Fibroblast of lung (primary cell): ENCODE measurements around the gene CNOT2. TPM values are rescaled to one million over a fixed set of nuclear protein-coding genes. Genes with fewer than 3 reads are reported as not detected.

Source experiments
- DNase-seq, 2 donors: peaks; one replicate each; pipeline versions ENCODE4 v3.0.0 to v3.0.0-alpha.2; 2010; ENCODE audit warnings: low read depth in 2 of 2
- H2AFZ ChIP-seq: 2 replicates; pipeline ENCODE4 v1.5.1; 2012; ENCODE audit warnings: low read length, control low read depth, inconsistent platforms
- H3K27ac ChIP-seq: 2 replicates; pipeline ENCODE4 v1.5.1; 2011; ENCODE audit warnings: low read length, control low read depth; ENCODE audit not compliant: insufficient read depth
- H3K27me3 ChIP-seq: 2 replicates; pipeline ENCODE4 v1.5.1; 2011; ENCODE audit warnings: mild to moderate bottlenecking, low read length; ENCODE audit not compliant: control insufficient read depth, insufficient read depth
- H3K36me3 ChIP-seq: 2 replicates; pipeline ENCODE4 v1.5.1; 2011; ENCODE audit warnings: low read length; ENCODE audit not compliant: control insufficient read depth, insufficient read depth
- H3K4me1 ChIP-seq: 2 replicates; pipeline ENCODE4 v1.5.1; 2011; ENCODE audit warnings: low read length; ENCODE audit not compliant: control insufficient read depth, insufficient read depth; ENCODE audit errors: extremely low read depth
- H3K4me2 ChIP-seq: 2 replicates; pipeline ENCODE4 v1.5.1; 2011; ENCODE audit warnings: low read length, control low read depth; ENCODE audit not compliant: insufficient read depth; ENCODE audit errors: extremely low read depth
- H3K4me3 ChIP-seq, 4 experiments: fragments of 200-600 bp in 1 of 4; sonication (generic) in 1 of 4; replicated peaks in 1 of 4; 2 replicates each; pipeline ENCODE4 v1.5.1; 2011 to 2016; ENCODE audit warnings: low read length in 4 of 4, low read depth in 3 of 4, mild to moderate bottlenecking in 3 of 4, control low read depth in 2 of 4, inconsistent platforms in 1 of 4, mixed read lengths in 1 of 4; ENCODE audit not compliant: insufficient read depth in 1 of 4; ENCODE audit errors: control extremely low read depth in 1 of 4
- H3K79me2 ChIP-seq: 2 replicates; pipeline ENCODE4 v1.5.1; 2012; ENCODE audit warnings: mild to moderate bottlenecking, low read length, inconsistent platforms; ENCODE audit not compliant: control insufficient read depth, insufficient read depth
- H3K9ac ChIP-seq: 2 replicates; pipeline ENCODE4 v1.5.1; 2011; ENCODE audit warnings: mild to moderate bottlenecking, low read length, control low read depth; ENCODE audit not compliant: insufficient read depth
- H3K9me3 ChIP-seq: 2 replicates; pipeline ENCODE4 v1.5.1; 2012; ENCODE audit warnings: low read depth, low read length; ENCODE audit not compliant: control insufficient read depth, insufficient read depth
- H4K20me1 ChIP-seq: 2 replicates; pipeline ENCODE4 v1.5.1; 2011; ENCODE audit warnings: low read length; ENCODE audit not compliant: control insufficient read depth, insufficient read depth; ENCODE audit errors: extremely low read depth
- CTCF ChIP-seq, 2 donors: IDR thresholded peaks in 1 of 2; conservative IDR thresholded peaks in 1 of 2; 1 replicate in 1 of 2; 2 replicates in 1 of 2; pipeline ENCODE4 v1.5.1; 2011 to 2012; ENCODE audit warnings: low read length in 2 of 2, control low read depth in 1 of 2, inconsistent platforms in 1 of 2, low read depth in 1 of 2, mild to moderate bottlenecking in 1 of 2
- EZH2 ChIP-seq: IDR thresholded peaks from 2 replicates; pipeline ENCODE4 v1.5.1; 2012; ENCODE audit warnings: low read length, control low read depth, mild to moderate bottlenecking; ENCODE audit errors: missing control alignments
- polyA plus RNA-seq, 2 donors: library from polyadenylated mRNA; depleted of rRNA in 1 of 2; stranded (reverse) in 1 of 2; unstranded in 1 of 2; fragments of >200 nt; gene quantifications; 2 replicates each; pipeline ENCODE4 v1.2.1, GENCODE V29; 2011 to 2012; ENCODE audit warnings: missing spikeins in 1 of 2
- total RNA-seq: library from RNA; depleted of rRNA; stranded (reverse); fragments of >200 nt; gene quantifications from 2 replicates; pipeline ENCODE4 v1.2.1, GENCODE V29; 2014

CNOT2 gene
- total and polyA plus RNA-seq, 2 donors (not counting 1 experiment from before 2014, with no cell fraction given), result 95.2 to 116 TPM

DNA sequence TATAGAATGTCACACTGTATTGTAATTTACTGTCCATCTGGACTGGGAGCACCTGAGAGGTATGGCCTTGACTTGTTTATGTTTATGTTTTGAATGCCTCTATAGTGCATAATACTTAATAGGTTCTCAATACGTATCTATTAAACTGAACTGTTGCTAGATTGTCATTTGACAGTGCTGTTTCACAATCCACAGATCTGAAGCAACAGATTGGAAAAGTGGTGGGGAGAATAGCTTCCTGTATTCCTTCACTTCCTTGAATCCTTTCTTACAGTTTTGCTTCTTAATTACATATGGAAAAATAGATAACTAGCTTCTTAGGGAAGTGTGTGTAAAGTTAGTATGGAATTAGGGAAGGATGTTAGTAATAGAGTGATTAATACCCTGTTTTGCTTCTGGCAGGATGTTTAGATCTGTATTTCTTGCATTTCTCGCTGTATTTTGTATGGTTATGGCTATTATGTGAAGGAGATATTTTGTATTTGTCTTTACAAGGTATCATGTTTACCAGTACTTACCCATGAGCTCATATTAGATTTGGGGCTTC, 4.5 kb downstream of the CNOT2 start:
- H3K4me2 ChIP-seq, result no peak overlapping the region
- TF ChIP-seq EZH2 (no peak), CTCF (conservative IDR thresholded peaks at IDR 0.05 in 1 of 2, IDR thresholded peaks at IDR 0.05 in 1 of 2; ENCODE audit: low read depth in 1 of 2, low read length in 2 of 2) (no peak)
- peaks cover 91% of the 10 kb centered on the region for H3K79me2 ChIP-seq
- no peak overlapping the region for H3K27ac ChIP-seq
- H3K36me3 ChIP-seq, result no peaks in the 10 kb centered on the region
- peaks cover 5% of the 10 kb centered on the region for H4K20me1 ChIP-seq
- no peak for DNase-seq
- no peak overlapping the region for H3K4me3 ChIP-seq
- peaks cover 15% of the 10 kb centered on the region for H3K4me1 ChIP-seq
- H3K27me3 ChIP-seq, result no peaks in the 10 kb centered on the region
- no peaks in the 10 kb centered on the region for H3K9me3 ChIP-seq
- H3K9ac ChIP-seq, result no peak overlapping the region
- H2AFZ ChIP-seq, result no peak overlapping the region

- DNase-seq, result no peak
- Histone ChIP-seq H3K9ac (no peak overlapping the region), H3K9me3 (no peaks in the 10 kb centered on the region), H3K79me2 (peaks cover 98% of the 10 kb centered on the region), H4K20me1 (peaks cover 5% of the 10 kb centered on the region), H2AFZ (no peak overlapping the region), H3K4me1 (peaks cover 15% of the 10 kb centered on the region), H3K27ac (no peak overlapping the region), H3K27me3 (no peaks in the 10 kb centered on the region), H3K36me3 (no peaks in the 10 kb centered on the region), H3K4me2 (no peak overlapping the region), H3K4me3 (no peak overlapping the region)
- no peak for TF ChIP-seq CTCF (conservative IDR thresholded peaks at IDR 0.05 in 1 of 2, IDR thresholded peaks at IDR 0.05 in 1 of 2; ENCODE audit: low read depth in 1 of 2, low read length in 2 of 2)
- TF ChIP-seq EZH2, result no peak
Measured at GRCh38 chr12:70248876-70249275, 5.6 kb downstream of the CNOT2 start.

DNA sequence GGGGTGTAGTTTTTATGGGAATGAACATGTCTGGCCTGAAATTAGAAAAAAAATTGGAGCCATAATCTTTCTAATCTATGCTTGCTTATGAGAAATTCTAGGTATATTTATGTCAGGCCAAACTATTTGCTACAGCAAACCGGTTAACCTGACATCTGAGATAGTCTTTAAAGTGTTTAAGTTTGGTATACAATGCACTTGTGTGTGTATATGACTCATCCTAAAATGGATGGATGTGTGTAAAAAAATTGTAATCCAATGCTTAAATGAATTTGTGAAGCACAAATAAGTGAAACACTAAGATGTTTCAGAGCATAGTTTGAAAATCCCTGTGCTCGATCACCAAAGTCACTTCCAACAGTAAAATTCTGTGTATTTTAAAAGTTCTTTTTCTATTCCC, 6.7 kb downstream of the CNOT2 start:
- peaks cover 5% of the 10 kb centered on the region for H4K20me1 ChIP-seq
- no peaks in the 10 kb centered on the region for H3K36me3 ChIP-seq
- no peak for DNase-seq
- H3K4me3 ChIP-seq, result no peak overlapping the region
- no peaks in the 10 kb centered on the region for H3K27me3 ChIP-seq
- H3K79me2 ChIP-seq, result peaks cover 95% of the 10 kb centered on the region
- TF ChIP-seq CTCF (conservative IDR thresholded peaks at IDR 0.05 in 1 of 2, IDR thresholded peaks at IDR 0.05 in 1 of 2; ENCODE audit: low read depth in 1 of 2, low read length in 2 of 2), result no peak
- no peak for TF ChIP-seq EZH2
- H3K9me3 ChIP-seq, result no peaks in the 10 kb centered on the region
- no peak overlapping the region for H2AFZ ChIP-seq
- no peak overlapping the region for H3K9ac ChIP-seq
- no peak overlapping the region for H3K4me2 ChIP-seq
- no peak overlapping the region for H3K27ac ChIP-seq
- peaks cover 14% of the 10 kb centered on the region for H3K4me1 ChIP-seq
